Epithelial cell of alveolus of lung (primary cell): ENCODE results near the gene CSNK2B. TPM values are rescaled to one million over a fixed set of nuclear protein-coding genes. Genes with fewer than 3 reads are reported as not detected.

Source experiments
- total RNA-seq: library from RNA; depleted of rRNA; stranded (reverse); fragments of >200 nt; gene quantifications from 2 replicates; pipeline ENCODE4 v1.2.1, GENCODE V29; 2015

The CSNK2B gene
- 297 and 307 TPM in 2 replicates for total RNA-seq

DNA sequence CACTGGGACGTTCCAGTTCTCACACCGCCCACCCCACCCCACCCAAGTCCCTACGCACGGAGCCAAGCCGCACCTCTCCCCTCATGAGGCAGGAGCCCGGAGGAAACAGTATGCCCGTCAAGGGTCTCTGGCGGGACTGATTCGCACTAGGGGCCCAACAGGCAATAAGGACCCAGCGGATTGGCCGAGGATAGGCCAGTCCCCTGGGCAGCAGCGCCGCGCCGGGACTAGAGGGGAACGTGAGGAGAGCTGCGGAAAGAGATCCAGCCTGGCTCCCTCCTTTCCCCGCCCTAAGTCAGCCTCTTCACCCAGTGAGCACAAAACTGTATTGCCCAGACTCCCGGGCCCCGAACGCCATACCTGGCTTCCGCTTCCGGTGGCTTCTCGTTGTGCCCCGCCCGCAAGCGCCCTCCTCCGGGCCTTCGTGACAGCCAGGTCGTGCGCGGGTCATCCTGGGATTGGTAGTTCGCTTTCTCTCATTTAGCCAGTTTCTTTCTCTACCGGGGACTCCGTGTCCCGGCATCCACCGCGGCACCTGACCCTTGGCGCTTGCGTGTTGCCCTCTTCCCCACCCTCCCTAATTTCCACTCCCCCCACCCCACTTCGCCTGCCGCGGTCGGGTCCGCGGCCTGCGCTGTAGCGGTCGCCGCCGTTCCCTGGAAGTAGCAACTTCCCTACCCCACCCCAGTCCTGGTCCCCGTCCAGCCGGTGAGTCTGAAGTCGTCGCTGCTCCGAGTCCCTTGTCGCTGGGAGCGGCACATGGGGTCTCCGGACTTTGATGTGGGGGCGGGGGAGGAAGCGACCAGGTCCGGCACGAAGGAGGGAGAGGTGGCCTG, at the start of gene CSNK2B:
Gene CSNK2B (plus strand): TSS at position 580 of the 836 bp plus-strand sequence. CDS start 752 bp downstream, outside the sequence.

DNA sequence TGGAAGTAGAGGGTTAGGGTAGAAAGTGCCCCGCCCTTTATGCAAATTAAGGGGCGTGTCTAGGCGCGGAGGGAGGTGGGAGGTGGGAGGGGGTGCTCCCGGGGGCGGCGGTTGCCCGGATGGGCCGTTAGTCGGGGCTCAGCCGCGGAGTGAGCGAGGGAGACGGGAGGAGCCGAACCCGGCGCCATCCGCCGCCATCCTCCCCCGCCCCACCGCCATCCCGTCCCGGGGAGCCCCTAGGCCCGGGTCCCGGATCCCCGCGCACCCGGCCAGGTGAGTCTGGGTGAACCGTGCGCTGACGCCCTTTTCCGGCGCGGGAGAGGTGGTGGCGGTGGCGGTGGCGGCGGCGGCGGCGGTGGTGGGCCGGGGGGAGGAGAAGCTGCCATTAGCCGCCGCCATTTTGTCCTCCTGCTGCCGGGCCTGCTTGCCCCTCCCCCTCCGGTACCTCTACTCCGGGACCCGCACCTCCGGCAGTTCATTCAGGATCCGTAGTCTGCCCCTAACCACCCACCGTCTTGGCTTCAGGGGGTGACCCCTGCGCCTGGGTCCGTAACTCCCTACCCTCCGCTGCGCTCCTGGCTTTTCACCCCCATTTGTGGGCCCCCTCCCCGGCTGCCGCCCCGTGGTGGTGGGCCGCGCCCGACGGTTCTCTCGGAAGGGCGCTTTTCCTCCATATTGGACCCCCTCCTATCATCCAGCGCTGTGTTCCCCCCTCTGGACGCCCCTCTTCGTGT, 45.1 kb upstream of the CSNK2B start, which contains the start of gene PRRC2A:
Gene PRRC2A (plus strand): TSS at position 130 of the 734 bp plus-strand sequence. CDS start 2,075 bp downstream, outside the sequence.

GRCh38 chr6:31655349-31656237, 10.3 kb upstream of the CSNK2B start, which contains the start of gene APOM:
Gene APOM, plus strand, starts transcription at chr6:31655894. Its CDS starts 73 bp downstream, at chr6:31655967.

GRCh38 chr6:31660381-31661261, 5.3 kb upstream of the CSNK2B start, which contains the start of gene C6orf47:
Gene C6orf47, minus strand, starts transcription at chr6:31660778. Its CDS starts 831 bp downstream, at chr6:31659947.

GRCh38 chr6:31664790-31665500, 935 bp upstream of the CSNK2B start, which contains the start of gene GPANK1:
Gene GPANK1, minus strand, starts transcription at chr6:31664997. Its CDS starts 519 bp downstream, at chr6:31664478.

GRCh38 chr6:31669676-31670075, 3.8 kb downstream of the CSNK2B start, which contains the start of gene LY6G5B:
Gene LY6G5B, plus strand, starts transcription at chr6:31669976. Its CDS starts 975 bp downstream, at chr6:31670951.

GRCh38 chr6:31680226-31681134, 14.6 kb downstream of the CSNK2B start, which contains the start of gene LY6G5C:
Gene LY6G5C, minus strand, starts transcription at chr6:31681067. Its CDS starts 694 bp downstream, at chr6:31680373.

GRCh38 chr6:31702819-31703716, 37.2 kb downstream of the CSNK2B start, which contains the start of gene ABHD16A:
Gene ABHD16A, minus strand, starts transcription at chr6:31703324. Its CDS starts 43 bp downstream, at chr6:31703281.

GRCh38 chr6:31706599-31706998, 40.7 kb downstream of the CSNK2B start, which contains the start of gene LY6G6F:
Gene LY6G6F, plus strand, starts transcription at chr6:31706866. Its CDS starts 41 bp downstream, at chr6:31706907.

DNA sequence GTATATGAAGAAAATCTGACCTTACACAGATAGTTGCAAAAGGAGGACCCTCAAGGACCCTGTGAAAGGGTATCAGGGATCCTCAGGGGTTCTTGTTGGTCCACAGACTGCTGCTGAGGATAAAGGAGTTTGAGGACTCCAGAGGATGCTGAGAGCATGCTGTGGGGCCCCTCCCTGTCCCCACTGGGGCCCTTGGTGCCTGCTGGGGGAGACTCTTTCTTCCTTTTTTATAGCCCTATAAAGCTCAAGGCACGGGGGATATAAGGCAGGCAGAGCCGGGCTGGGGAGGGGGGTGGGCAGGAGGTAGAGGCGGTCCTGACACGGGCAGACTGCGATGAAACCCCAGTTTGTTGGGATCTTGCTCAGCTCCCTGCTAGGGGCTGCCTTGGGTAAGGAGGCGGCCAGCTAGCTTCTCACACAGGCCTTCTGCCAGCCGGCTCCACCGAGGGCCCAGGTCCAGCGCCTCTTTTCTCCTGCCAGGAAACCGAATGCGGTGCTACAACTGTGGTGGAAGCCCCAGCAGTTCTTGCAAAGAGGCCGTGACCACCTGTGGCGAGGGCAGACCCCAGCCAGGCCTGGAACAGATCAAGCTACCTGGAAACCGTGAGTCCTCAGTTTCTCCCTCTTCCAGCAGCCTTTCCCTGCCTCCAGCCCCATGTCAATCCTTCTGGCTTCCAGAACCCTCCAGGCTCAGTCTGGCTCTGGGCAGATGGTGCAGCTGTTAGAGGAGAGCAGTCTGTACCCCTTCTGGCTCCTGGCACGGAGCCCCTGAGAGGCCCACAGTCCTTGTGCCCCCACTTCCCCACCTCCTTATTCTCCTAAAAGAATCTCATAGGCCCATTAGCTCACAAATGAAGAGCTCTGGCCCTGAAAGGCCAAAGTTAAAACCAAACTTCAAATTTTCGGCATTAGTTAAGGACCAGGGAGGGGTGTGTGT, 49.4 kb downstream of the CSNK2B start, which contains the start of gene LY6G6D:
Gene LY6G6D (plus strand): TSS at position 327 of the 937 bp plus-strand sequence. CDS start 8 bp downstream, at position 335.

Other genes starting within 250 kb of the CSNK2B start
- 1.8 and 23.1 TPM in 2 replicates for gene MICB, start 167.9 kb upstream of the CSNK2B start, total RNA-seq
- not detected in 2 replicates for gene MCCD1, start 137.1 kb upstream of the CSNK2B start, total RNA-seq
- 517 and 600 TPM in 2 replicates for gene DDX39B, start 124.1 kb upstream of the CSNK2B start, total RNA-seq
- 4.1 and 5.9 TPM in 2 replicates for gene ATP6V1G2, start 119.5 kb upstream of the CSNK2B start, total RNA-seq
- gene NFKBIL1, start 118.5 kb upstream of the CSNK2B start, total RNA-seq = 17.8 and 24.4 TPM in 2 replicates
- not detected in 2 replicates for gene LTA, start 93.8 kb upstream of the CSNK2B start, total RNA-seq
- gene TNF, start 90.5 kb upstream of the CSNK2B start, total RNA-seq = not detected in 2 replicates
- gene LTB, start 83.7 kb upstream of the CSNK2B start, total RNA-seq = 0.91 TPM in 1 of 2 replicates, not detected in the other
- gene LST1, start 79.8 kb upstream of the CSNK2B start, total RNA-seq = 0.08 TPM in 1 of 2 replicates, not detected in the other
- gene NCR3, start 73.1 kb upstream of the CSNK2B start, total RNA-seq = not detected in 2 replicates
- not detected in 2 replicates for gene AIF1, start 50.8 kb upstream of the CSNK2B start, total RNA-seq
- 80.5 and 92.3 TPM in 2 replicates for gene PRRC2A, start 45.4 kb upstream of the CSNK2B start, total RNA-seq
- gene BAG6, start 13.4 kb upstream of the CSNK2B start, total RNA-seq = 217 and 269 TPM in 2 replicates
- 1.8 and 3.0 TPM in 2 replicates for gene APOM, start 10.2 kb upstream of the CSNK2B start, total RNA-seq
- 16.0 and 18.2 TPM in 2 replicates for gene C6orf47, start 5.3 kb upstream of the CSNK2B start, total RNA-seq
- gene GPANK1, start 1.1 kb upstream of the CSNK2B start, total RNA-seq = 20.8 and 34.9 TPM in 2 replicates
- 0.91 and 2.1 TPM in 2 replicates for gene LY6G5B, start 3.9 kb downstream of the CSNK2B start, total RNA-seq
- 0.64 and 1.4 TPM in 2 replicates for gene LY6G5C, start 15.0 kb downstream of the CSNK2B start, total RNA-seq
- 28.1 and 28.7 TPM in 2 replicates for gene ABHD16A, start 37.2 kb downstream of the CSNK2B start, total RNA-seq
- not detected in 2 replicates for gene LY6G6F, start 40.8 kb downstream of the CSNK2B start, total RNA-seq
- gene LY6G6D, start 49.3 kb downstream of the CSNK2B start, total RNA-seq = not detected in 2 replicates
- not detected in 2 replicates for gene LY6G6C, start 55.7 kb downstream of the CSNK2B start, total RNA-seq
- not detected in 2 replicates for gene MPIG6B, start 57.3 kb downstream of the CSNK2B start, total RNA-seq
- 41.9 and 42.4 TPM in 2 replicates for gene DDAH2, start 63.2 kb downstream of the CSNK2B start, total RNA-seq
- gene CLIC1, start 70.5 kb downstream of the CSNK2B start, total RNA-seq = 281 and 648 TPM in 2 replicates
- gene MSH5, start 73.9 kb downstream of the CSNK2B start, total RNA-seq = 5.0 and 10.5 TPM in 2 replicates
- not detected in 2 replicates for gene SAPCD1, start 96.6 kb downstream of the CSNK2B start, total RNA-seq
- 0.13 TPM in 1 of 2 replicates, not detected in the other for gene VWA7, start 111.2 kb downstream of the CSNK2B start, total RNA-seq
- 44.4 and 93.2 TPM in 2 replicates for gene VARS1, start 129.7 kb downstream of the CSNK2B start, total RNA-seq
- gene LSM2, start 140.9 kb downstream of the CSNK2B start, total RNA-seq = 75.9 and 82.9 TPM in 2 replicates
- 0.48 and 0.78 TPM in 2 replicates for gene HSPA1L, start 149.2 kb downstream of the CSNK2B start, total RNA-seq
- 54.6 and 130 TPM in 2 replicates for gene HSPA1A, start 149.5 kb downstream of the CSNK2B start, total RNA-seq
- gene HSPA1B, start 161.7 kb downstream of the CSNK2B start, total RNA-seq = 56.9 and 72.9 TPM in 2 replicates
- gene NEU1, start 196.7 kb downstream of the CSNK2B start, total RNA-seq = 47.8 and 53.7 TPM in 2 replicates
- gene SLC44A4, start 212.9 kb downstream of the CSNK2B start, total RNA-seq = 1.0 TPM in 1 of 2 replicates, not detected in the other
- 43.0 and 43.1 TPM in 2 replicates for gene EHMT2, start 231.6 kb downstream of the CSNK2B start, total RNA-seq
- 2.0 and 2.1 TPM in 2 replicates for gene ZBTB12, start 236.0 kb downstream of the CSNK2B start, total RNA-seq